HG02759 (cell line): ENCODE results near the gene SFSWAP.
"Not testable (repeated sequence)": the region's sequence is repeated elsewhere in the genome, so short reads cannot be mapped to it uniquely, and the experiment has no call there.

Experiments
- ATAC-seq: cut with Tn5 transposase; IDR thresholded peaks from one replicate; pipeline ENCODE4 v1.9.1; 2021; ENCODE audit warnings: mild to moderate bottlenecking, moderate library complexity; ENCODE audit not compliant: unreplicated experiment

SFSWAP gene

DNA sequence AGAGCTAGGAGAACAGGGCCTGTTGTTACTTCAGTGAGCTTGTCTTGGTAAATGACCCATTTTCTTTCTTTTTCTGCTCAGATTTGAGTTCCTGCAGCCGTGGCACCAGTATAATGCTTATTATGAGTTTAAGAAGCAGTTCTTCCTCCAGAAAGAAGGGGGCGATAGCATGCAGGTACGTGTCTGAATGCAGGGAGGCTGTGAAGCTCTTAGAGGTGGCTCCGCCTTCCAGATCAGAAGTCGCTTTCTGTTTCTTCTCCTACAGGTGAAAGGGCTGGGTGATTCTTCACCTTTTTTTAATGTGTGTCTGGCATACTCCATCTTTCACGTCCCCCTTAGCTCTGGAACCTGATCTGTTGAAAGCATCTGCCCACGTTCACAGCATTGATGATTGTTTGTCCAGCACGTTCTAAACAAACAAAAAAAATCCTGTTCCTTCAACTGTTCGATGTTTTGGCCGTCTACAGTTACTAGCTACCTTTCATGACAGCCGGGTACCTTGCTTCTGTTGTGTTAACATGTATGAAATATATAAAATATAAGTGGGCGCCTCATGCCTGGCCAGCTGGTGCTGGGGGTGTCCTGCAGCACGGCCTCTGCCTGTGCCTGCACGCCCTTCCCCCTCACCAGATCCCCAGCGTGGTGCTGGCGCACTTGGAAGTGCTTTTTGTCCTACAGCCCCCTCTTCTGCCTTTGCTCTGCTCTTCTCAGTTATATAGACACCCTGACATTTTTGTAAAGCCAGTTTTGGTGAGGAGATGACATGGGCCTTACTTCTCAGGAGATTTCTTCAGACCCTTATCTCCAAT lies 44.6 kb downstream of the SFSWAP start:
- no peak for ATAC-seq

DNA sequence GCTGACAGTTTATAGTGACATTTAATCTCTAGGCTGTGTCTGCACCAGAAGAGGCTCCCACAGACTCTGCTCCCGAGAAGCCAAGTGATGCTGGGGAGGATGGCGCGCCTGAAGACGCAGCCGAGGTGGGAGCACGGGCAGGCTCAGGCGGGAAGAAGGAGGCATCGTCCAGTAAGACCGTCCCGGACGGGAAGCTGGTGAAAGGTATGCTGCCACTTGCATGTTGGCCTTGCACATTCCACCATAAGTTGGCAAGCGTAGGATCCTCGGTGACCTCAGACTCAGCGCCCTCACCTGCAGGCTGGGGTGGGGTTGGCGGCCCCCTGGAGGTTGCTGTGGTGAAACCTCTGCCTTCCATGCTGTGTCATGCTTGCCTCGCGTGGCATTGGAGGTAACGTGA lies 45.6 kb downstream of the SFSWAP start:
- no peak for ATAC-seq

DNA sequence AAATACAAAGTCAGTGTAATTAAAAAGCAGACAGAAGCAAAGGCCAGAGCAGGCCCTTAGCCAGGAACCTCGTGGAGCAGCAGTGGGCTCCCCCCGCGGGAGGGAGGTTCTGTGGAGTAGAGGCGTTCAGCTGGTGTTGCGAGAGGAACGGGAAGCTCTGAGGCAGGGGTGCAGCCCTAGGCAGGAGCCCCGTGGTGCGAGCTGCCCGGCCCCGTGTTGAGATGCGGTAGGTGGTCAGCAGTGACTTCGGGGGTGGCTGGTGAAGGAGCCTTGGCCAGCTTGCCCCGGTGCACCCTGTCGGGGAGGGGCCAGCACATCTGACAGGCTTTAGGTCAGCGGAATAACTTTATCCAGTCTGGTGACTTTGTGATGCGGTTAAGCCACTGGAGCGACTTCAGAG lies 46.2 kb downstream of the SFSWAP start:
- no peak for ATAC-seq

DNA sequence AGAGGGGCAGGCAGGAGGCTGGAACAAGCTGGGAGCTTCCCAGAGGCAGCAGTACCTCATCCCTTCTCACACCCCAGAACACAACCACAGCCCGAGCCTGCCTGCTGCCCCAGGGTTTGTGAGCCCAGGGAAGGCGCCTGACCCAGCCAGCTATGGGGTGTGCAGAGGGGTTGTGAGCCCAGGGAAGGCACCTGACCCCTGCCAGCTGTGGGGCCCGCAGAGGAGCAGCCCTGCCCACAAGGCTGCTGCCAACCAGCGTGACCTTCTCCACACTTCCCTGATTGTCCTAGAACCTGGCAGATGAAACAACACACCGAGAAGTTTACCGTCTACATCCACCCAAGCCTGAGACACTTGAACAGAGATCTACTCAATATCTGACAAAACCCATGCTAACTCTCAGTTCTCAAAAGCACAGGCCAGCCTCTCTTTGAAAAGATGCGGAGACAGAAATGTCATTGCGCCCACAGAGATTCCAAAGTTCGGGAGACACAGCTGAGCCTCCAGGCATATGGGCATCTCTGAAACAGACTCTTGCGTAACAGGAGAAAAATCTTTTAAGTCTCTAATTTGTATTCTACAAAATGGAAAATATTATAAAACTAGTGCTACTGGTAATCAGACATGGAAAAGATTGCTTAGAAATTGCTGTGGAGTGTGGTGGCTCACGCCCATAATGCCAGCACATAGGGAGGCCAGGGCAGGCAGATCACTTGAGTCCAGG lies 47.3 kb downstream of the SFSWAP start:
- no peak for ATAC-seq

DNA sequence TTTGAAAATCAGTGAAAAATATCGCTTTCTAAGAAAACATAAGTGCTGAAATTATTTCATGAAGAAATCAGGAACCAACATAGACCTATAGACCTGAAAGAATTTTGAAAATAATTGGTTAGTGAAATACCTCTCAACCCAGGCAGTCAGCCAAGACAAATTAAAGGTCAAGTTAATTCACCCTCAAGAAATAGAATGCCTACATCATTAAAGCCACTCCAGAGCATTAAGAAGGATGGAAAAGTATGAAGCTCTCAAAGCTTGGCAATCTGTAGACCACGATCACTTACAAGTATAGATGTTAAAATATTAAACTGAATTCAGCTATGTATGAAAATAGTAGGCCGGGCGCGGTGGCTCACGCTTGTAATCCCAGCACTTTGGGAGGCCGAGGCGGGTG lies 48.3 kb downstream of the SFSWAP start:
- ATAC-seq = no peak

DNA sequence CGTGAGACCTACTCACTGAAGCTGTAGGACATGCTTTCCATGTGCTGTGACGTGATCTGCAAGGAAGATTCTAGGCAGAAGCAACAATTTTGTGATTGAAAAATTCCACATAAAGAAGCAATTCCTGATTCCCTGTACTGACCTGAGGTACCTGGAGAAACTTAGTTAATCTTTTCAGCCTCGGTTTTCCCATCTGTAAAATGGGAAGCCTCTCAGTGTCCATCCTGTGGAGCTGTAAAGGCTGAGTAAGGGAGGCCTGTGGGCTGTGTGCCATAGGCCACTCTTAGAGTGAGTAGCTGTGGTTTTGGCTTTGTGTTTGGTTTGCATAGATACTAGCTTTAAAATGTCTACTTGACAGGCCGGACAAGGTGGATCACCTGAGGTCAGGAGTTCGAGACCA lies 50.7 kb downstream of the SFSWAP start:
- ATAC-seq = no peak

DNA sequence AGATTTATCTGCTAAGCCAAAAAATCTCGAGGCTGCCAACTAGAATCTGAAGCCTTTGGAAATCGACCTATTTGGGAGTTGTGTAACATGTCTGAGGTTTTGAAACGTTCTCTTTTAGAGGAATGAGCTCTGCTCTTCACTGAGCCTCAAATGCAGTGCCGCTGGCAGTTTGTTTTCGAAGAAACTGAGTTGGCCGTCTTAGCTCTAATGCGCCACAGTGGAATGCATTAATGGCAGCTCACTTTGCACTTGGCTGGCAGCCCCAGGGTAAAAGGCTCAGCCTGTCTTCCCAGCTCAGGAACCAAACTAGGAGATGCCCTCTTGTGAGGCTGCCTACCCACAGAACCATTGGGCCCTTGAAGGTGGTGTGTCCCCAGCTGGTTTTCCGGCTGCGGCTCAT lies 53.8 kb downstream of the SFSWAP start:
- no peak for ATAC-seq

DNA sequence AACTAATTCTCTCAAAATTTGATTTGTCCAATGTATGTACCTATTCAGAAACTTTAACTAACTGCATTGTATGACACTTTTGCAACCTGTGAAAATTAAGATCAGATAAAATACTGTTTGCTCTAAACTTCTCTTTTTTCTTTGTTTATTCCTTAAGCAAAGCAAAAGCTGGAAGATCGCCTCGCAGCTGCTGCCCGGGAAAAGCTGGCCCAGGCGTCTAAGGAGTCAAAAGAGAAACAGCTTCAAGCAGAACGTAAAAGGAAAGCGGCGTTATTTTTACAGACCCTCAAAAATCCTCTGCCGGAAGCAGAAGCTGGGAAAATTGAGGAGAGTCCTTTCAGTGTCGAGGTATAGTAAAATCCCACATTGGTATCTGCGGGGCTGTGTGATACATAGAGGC lies 55.1 kb downstream of the SFSWAP start:
- ATAC-seq = no peak

DNA sequence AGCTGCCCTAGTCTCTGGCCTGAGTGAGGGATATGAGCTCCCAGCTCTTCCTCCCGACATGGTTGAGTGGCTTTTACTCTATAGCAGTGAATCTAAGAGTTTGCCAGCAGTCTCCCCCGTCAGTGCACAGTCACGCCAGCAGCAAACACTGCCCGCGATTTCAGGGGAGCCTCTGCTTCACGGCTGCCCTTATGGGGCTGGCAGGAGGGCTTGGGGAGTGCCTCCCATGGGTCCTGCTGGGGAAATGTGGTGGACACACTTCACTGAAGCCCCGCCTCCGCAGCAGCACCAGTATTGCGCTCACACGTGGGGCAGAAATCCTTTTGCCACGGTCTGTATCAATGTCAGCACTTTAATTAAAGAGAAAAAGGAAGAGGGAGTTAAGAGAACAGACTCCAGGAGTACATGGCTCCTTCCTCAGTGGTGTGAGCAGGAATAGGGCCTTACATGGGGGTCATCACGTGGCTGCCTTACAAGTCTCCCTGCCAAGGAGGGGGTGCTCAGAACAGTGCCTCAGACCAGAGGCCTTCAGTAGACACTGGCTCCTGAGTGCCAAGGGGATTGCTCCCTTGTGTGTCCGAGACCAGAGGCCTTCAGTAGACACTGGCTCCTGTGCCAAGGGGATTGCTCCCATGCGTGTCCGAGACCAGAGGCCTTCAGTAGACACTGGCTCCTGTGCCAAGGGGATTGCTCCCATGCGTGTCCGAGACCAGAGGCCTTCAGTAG lies 55.7 kb downstream of the SFSWAP start:
- ATAC-seq = peak; percentile 47

DNA sequence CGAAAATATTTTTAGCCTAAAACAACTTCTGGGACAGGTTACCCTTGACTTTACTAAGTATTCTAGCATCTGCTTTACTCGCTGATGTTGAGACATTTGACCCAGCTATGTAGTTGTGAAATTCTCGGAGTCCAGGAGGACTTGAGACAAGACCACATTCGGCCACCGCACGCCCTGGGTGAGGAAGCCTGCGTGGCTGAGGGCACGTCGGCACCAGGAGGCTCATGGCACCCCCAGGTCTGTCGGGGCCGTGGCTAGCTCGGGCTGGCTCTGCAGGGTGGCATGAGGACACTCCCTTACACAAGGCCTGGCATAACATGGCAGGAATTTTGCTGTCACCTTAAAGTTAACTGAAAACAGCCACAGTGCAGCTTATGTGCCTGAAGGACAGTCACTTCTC lies 59.2 kb downstream of the SFSWAP start:
- ATAC-seq = no peak

DNA sequence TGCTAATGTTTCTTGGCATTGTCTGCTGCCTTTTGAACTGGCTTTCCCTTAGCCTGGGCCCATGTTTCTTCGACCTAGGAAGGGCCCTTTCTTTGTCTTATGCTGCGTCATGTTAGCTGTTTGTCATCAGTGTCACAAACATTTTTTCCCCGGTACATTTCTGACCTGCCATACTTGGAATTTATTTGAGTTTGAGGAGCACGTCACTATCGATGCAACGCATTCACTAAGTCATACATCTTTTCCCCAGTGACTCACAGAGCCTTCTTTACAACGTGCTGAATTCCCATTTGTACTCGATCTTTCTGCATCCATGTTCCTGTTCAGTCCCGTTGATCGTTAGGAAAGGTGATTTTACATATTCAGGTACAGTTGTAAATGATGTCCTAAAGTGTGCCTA lies 61.1 kb downstream of the SFSWAP start:
- ATAC-seq = no peak

DNA sequence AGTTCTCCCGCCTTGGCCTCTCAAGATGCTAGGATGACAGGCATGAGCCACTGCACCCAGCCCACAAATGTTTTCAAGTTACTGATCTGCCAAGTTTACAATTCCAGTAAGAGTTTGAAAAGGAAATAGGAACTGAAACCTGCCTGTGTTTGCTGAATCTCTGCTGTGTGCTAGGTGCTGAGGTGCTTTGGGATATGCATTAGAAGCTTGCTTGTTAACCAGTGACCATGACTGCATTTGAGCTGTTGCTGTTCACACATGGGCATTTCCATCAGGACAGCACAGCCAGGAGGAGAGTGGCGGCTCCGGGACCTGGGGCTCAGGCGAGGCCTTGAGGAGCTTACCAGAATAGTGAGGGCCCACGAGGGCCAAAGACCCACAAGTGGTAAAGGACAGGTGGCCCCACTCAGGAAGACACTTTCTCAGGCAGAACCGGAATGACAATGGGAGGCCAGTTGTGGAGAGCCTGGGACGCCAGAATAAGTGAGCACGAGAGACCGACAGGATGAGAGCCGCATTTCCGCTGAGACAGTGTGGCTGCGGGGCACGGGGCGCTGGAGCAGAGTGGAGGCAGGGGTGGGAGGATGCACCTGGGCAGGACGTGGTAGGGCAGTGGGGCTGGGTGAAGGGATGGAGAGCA lies 62.8 kb downstream of the SFSWAP start:
- peak; percentile 69 for ATAC-seq

DNA sequence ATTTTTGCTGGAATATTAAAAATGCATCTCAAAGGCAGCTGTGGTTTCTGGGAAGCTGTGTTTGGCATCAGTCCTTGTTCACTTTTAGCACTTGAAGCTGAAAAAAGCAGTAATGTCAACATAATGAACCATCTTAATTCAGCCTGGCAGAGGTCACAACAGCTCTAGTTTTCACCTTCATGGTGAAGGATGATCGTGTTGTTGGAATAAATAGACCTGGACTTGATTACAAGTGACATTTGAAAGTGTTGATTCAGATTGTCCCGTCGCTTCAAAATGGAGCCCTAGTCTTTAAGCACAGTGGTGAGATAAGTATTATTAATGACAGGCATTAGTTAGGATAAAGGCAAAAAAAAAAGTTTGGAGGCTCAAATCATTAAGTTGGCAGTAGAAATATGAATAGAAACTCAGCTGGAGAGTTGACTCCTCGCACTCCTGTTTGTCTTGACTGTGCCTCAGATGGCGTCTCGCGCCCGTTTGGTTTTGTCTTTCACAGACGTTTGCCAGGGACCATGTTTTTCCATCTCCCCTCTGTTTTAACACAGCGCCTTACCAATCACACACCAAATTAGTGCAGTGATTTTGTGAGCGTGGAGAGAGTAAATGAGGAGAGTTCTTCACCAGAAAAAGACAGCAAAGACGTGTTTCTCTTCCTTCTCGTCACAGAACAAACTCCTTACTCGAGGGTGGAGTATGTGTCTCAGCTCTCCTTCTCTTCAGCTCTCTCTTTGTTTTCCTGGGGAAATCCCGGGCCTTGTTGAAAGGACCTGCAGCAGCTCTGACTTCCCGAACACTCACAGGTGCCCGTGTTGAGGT lies 63.9 kb downstream of the SFSWAP start:
- ATAC-seq = no peak

DNA sequence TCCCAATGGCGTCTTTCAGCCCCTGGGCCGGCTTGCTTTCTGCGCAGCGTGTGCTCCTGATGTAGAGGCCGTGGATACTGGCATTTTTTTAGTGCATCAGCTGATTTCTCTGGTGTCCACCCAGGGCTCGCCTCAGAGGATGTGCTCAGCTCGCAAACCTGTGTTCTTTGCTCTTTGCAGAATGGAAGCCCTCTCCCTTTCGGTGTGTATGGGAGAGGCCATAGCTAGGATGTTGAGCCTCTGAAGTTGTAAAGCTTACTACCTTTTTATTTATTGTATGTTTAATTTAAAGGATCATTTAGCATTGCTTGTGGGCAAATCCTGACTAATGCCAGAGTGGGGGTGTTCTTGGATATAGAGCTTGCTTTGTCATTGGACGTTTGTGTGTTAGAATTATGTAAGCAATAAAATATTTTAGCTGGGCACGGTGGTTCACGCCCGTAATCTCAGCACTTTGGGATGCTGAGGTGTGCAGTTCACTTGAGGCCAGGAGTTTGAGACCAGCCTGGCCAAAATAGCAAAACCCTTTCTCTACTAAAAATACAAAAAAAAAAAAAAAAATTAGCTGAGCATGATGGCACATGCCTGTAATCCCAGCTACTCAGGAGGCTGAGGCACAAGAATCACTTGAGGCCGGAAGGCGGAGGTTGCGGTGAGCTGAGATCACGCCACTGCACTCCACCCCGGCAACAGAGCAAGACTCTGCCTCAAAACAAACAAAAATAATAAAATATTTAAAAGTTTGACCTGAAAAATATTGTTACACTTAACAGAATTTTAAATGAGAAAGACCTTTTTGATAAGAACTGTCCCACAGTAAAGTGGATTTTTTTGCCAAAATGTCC lies 64.7 kb downstream of the SFSWAP start:
- no peak for ATAC-seq

DNA sequence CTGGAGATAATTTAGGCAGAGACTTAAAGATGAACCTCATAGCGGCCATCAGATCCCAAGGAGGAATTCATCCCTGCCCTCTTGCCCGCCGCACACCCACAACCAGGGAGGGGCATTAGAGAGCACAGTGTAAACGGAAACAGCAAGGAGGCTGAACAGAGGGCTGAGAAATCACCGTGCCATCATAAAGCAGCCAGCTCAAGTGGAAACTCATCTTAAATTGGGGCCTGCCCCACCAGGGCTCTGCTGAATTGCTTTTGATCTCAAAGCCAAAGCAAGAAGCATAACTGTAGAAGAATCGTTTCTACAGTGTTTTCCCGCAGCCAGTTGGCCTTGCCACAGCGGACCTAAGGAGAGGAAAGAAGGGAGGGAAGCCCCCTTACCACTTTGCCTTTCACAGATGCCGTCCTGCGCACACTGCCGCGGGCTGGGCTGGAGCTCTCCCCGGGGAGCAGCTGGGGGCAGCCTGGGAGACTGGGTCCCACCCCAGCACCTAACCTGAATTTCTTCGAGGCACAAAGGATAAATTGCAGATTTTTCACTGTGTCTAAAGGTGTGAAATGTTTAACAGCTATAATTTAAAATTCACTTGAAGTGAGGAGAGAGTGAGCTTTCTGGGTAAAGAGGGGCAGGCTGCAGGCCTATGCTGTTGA lies 65.5 kb downstream of the SFSWAP start:
- peak; percentile 49 for ATAC-seq

DNA sequence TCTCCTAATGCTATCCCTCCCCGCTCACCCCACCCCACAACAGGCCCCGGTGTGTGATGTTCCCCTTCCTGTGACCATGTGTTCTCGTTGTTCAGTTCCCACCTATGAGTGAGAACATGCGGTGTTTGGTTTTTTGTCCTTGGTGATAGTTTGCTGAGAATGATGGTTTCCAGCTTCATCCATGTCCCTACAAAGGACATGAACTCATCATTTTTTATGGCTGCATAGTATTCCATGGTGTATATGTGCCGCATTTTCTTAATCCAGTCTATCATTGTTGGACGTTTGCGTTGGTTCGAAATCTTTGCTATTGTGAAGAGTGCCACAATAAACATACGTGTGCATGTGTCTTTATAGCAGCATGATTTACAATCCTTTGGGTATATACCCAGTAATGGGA lies 66.4 kb downstream of the SFSWAP start:
- ATAC-seq = not testable (repeated sequence)

DNA sequence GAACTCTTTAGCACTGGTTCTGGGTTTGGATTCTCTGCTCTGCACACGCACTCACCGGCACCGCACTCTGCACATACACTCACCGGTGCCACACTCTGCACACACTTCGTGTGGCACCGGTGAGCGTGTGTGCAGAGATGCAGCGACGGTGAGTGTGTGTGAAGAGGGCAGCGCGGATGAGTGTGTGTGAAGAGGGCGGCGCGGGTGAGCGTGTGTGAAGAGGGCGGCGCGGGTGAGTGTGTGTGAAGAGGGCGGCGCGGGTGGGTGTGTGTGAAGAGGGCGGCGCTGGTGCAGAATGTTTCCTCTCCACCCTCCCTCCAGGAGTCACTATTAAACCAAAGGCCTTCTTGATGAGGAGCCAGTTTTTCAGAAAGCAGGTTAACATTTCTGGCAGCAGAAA lies 68.1 kb downstream of the SFSWAP start:
- no peak for ATAC-seq

DNA sequence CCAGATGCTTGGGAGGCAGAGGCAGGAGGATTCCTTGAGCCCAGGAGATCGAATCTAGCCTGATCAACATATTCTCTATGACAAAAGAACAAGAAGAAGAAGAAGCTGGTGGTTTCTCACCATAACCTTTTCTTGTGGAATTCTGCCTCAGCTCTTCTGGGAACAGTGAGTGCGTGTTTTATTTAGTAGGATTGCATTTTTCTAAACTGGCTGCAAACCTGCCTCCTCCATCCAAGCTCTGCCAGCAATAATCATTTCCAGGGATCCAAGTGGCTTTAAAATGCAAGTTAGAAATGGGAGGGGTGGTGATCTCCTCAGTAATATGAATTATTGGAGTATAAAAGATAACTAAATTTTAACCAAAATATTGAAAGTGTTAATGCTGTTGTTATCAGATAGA lies 71.2 kb downstream of the SFSWAP start:
- ATAC-seq = no peak

DNA sequence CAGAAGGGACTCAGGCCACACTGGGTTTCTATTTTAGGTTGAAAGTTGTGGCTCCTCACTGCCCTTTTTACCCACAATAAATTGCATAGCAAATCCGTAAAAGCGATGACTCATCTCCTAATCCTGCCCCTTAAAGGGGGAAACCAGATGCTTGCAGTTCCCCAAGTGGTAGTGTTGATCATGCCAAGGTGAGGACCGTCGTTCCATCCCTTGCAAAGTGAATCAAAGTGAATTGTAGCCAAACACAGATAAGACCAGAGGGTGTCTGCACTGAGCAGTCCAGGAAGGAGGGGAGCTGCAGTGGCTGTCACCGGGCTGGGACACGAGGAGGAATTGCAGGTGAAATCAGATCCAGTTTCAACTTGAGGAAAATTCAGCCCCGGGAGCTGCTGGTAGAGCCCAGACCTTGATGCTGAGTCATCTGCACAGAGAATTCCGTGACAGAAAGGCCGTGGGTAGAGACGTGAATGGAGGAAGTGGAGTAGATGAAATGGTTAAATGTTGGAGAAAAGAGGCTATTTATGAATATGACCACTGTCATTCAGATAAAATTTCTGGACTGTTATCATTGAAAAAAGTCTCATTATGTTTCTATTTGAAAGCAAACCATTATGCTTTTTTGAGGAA lies 73.1 kb downstream of the SFSWAP start:
- peak; percentile 72 for ATAC-seq
